ENCODE data around the gene TEX47. TPM values are rescaled to one million over a fixed set of nuclear protein-coding genes. Genes with fewer than 3 reads are reported as not detected.

The TEX47 gene
- total RNA-seq, 1 experiment from 2014 or later = not detected

- Mint-ChIP-seq H3K4me1 (ENCODE audit: low read depth, unreplicated experiment) (no peaks in the 10 kb centered on the region), H3K36me3 (ENCODE audit: insufficient read depth, unreplicated experiment) (no peaks in the 10 kb centered on the region), H3K4me3 (ENCODE audit: low read depth, unreplicated experiment) (no peak overlapping the region)
These were observed 19.7 kb downstream of the TEX47 start for GRCh38 chr7:88775838-88776237.

GRCh38 chr7:88772776-88773175 is 22.8 kb downstream of the TEX47 start:
- no peak overlapping the region for H3K4me3 Mint-ChIP-seq (ENCODE audit: low read depth, unreplicated experiment)
- H3K36me3 Mint-ChIP-seq (ENCODE audit: insufficient read depth, unreplicated experiment) = no peaks in the 10 kb centered on the region

More at GRCh38 chr7:88775838-88776237, 19.7 kb downstream of the TEX47 start:
- intact Hi-C loops (cut with micrococcal nuclease; ENCODE audit: unreplicated experiment) = no loop called here
- H3K9me3 Mint-ChIP-seq (ENCODE audit: low read depth, unreplicated experiment) = no peaks in the 10 kb centered on the region
- H3K27me3 Mint-ChIP-seq (ENCODE audit: unreplicated experiment) = no peaks in the 10 kb centered on the region
- BruUV-seq (replicated peaks) = no TSS peak
- TF ChIP-seq CTCF (IDR thresholded peaks at IDR 0.05; ENCODE audit: unreplicated experiment) = no peak
- CTCF ChIA-PET = interaction anchor here (1.0 kb wide), 1 partner anchor 12 kb away, joined by 4 read pairs; no protein-coding TSS in a partner anchor
- DNase-seq = no peak
- H3K27ac Mint-ChIP-seq (ENCODE audit: unreplicated experiment) = no peak overlapping the region

GRCh38 chr7:88771417-88771816 is 24.1 kb downstream of the TEX47 start:
- CTCF ChIA-PET = no interaction called here
- no TSS peak for BruUV-seq (replicated peaks)
- H3K36me3 Mint-ChIP-seq (ENCODE audit: insufficient read depth, unreplicated experiment) = no peaks in the 10 kb centered on the region
- intact Hi-C loops (cut with micrococcal nuclease; ENCODE audit: unreplicated experiment) = no loop called here
- no peaks in the 10 kb centered on the region for H3K9me3 Mint-ChIP-seq (ENCODE audit: low read depth, unreplicated experiment)
- no peaks in the 10 kb centered on the region for H3K27me3 Mint-ChIP-seq (ENCODE audit: unreplicated experiment)
- no peak overlapping the region for H3K4me3 Mint-ChIP-seq (ENCODE audit: low read depth, unreplicated experiment)
- no peak for DNase-seq
- H3K27ac Mint-ChIP-seq (ENCODE audit: unreplicated experiment) = no peak overlapping the region
- TF ChIP-seq CTCF (IDR thresholded peaks at IDR 0.05; ENCODE audit: unreplicated experiment) = no peak
- H3K4me1 Mint-ChIP-seq (ENCODE audit: low read depth, unreplicated experiment) = no peaks in the 10 kb centered on the region

More at GRCh38 chr7:88772776-88773175, 22.8 kb downstream of the TEX47 start:
- no TSS peak for BruUV-seq (replicated peaks)
- CTCF ChIA-PET = no interaction called here
- Mint-ChIP-seq H3K27me3 (ENCODE audit: unreplicated experiment) (no peaks in the 10 kb centered on the region), H3K9me3 (ENCODE audit: low read depth, unreplicated experiment) (no peaks in the 10 kb centered on the region), H3K4me1 (ENCODE audit: low read depth, unreplicated experiment) (no peaks in the 10 kb centered on the region), H3K27ac (ENCODE audit: unreplicated experiment) (no peak overlapping the region)
- no peak for TF ChIP-seq CTCF (IDR thresholded peaks at IDR 0.05; ENCODE audit: unreplicated experiment)
- intact Hi-C loops (cut with micrococcal nuclease; ENCODE audit: unreplicated experiment) = no loop called here
- DNase-seq = no peak

GRCh38 chr7:88761779-88762178 is 33.8 kb downstream of the TEX47 start:
- TF ChIP-seq CTCF (IDR thresholded peaks at IDR 0.05; ENCODE audit: unreplicated experiment) = no peak
- no peaks in the 10 kb centered on the region for H3K9me3 Mint-ChIP-seq (ENCODE audit: low read depth, unreplicated experiment)
- H3K4me3 Mint-ChIP-seq (ENCODE audit: low read depth, unreplicated experiment) = no peak overlapping the region
- H3K36me3 Mint-ChIP-seq (ENCODE audit: insufficient read depth, unreplicated experiment) = no peaks in the 10 kb centered on the region
- no peaks in the 10 kb centered on the region for H3K4me1 Mint-ChIP-seq (ENCODE audit: low read depth, unreplicated experiment)
- BruUV-seq (replicated peaks) = no TSS peak
- intact Hi-C loops (cut with micrococcal nuclease; ENCODE audit: unreplicated experiment) = no loop called here
- no peak overlapping the region for H3K27ac Mint-ChIP-seq (ENCODE audit: unreplicated experiment)
- DNase-seq = no peak
- CTCF ChIA-PET = no interaction called here
- no peaks in the 10 kb centered on the region for H3K27me3 Mint-ChIP-seq (ENCODE audit: unreplicated experiment)
